HG02884 (cell line): Measurements from ENCODE around the gene TMPRSS11A.

ENCODE experiments used
- ATAC-seq: cut with Tn5 transposase; IDR thresholded peaks from one replicate; pipeline ENCODE4 v1.9.1; 2021; ENCODE audit warnings: mild to moderate bottlenecking, moderate library complexity; ENCODE audit not compliant: unreplicated experiment

TMPRSS11A gene, protein sequence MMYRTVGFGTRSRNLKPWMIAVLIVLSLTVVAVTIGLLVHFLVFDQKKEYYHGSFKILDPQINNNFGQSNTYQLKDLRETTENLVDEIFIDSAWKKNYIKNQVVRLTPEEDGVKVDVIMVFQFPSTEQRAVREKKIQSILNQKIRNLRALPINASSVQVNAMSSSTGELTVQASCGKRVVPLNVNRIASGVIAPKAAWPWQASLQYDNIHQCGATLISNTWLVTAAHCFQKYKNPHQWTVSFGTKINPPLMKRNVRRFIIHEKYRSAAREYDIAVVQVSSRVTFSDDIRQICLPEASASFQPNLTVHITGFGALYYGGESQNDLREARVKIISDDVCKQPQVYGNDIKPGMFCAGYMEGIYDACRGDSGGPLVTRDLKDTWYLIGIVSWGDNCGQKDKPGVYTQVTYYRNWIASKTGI

DNA sequence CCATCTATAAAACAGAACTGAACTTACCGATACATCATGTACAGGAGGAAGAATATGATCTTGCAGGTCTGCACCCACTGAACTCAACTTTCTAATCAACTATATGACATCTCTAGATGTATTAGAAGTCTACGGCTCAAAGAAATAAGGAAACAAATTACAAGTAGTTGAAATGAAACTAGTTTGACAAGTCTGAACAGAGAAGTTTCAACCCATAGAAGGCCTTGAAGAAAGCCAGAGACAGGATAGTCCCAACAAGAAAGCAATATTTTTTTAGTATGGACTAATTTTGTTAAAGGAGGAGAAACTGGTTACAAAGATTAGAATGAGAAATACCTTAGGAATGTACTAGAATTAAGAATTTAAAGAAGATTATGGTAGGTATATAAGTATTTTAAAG, at the start of gene TMPRSS11A:
TSS of gene TMPRSS11A (minus strand) at position 138 of the 400 bp plus-strand sequence. CDS start at position 38, 100 bp downstream.
- no peak for ATAC-seq

DNA sequence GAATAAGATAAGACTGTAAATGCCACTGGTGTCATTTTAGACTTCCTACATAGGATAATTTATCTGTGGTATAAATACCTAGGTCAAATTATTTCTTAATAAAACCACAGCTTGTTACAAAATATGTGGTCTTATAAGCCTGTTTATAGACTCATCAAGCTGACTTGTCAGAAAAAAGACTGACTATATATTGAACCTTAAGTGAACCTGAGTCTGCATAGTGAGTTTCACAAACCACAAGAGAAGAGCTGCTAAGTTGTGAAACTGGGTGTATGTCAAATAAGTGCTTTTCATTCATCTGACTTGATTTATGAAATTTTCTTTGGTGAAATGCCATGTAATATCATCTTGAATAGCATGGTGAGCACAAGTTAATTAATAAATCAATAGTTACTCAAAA, 48.4 kb upstream of the TMPRSS11A start:
- no peak for ATAC-seq

DNA sequence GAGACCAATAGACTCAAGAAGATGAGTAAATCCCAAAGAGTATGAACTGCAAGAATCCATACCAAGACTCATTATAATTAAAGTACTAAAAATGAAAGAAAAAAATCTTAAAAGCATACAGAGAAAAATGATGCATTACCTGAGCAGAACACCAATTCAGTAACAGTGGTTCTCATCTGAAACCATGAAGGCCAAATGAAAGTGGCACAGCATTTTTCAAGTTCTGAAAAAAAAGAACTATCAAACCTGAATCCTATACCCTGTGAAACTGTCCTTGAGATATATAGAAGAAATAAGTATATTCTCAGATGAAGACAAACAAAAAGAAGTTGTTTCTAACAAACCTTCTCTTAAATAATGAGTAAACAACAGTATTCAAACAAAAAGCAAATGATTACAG, 39.6 kb upstream of the TMPRSS11A start:
- ATAC-seq = no peak

DNA sequence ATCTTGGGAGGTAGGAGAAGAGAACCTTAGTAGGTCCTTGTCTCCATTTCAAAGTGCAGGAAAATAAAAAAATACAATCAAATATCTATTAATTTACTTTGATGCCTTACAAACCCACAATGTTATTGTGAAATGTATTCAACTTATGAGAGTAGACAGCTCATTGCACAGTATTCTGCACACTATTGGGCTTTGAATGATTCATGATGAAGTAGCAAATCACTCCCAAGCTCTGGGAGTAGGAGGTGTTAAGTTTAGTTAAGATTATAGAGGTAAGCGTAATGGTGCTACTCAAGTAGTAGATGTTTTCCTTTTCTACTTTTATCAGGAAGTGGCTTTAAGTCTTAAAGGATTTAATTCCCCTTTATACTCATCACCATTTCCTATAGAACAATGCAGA, 32.8 kb upstream of the TMPRSS11A start:
- ATAC-seq = no peak

DNA sequence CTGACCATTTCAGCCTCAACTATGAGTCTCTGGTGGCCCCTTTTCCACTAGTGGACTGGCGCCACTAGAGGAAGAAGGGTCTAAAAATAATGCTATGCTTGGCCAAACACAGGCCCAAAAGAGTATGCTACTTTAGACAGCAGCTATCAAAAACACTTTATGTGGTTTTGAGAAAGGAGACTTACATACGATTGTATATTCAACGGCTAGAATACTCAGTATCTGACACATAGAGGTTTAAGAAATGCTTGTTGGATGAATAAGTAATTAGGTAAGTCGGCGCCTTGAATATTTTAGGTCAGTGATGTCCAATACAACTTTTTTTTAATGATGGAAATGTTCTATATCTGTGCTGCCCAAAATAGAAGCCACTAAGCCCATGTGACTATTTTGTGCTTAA, 25.7 kb upstream of the TMPRSS11A start:
- no peak for ATAC-seq

DNA sequence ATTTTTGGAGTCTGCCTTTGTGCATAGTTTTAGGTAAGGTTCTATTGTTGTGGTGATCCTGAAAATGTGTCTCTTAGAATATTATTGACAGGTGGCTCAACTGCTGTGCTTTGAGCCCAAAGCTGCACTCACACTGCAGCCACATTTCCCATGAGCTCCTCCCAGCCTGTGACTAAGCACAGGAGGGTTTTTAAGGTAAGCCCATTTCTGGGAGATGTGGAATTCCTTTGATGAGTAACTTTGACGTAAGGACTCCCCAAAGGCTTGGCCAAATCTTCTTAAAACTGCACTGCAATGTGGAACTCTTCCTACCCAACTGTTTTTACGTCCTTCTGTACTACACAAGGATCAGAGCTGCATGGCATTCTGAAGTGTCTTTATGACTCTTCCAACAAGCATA, 20.0 kb upstream of the TMPRSS11A start:
- no peak for ATAC-seq

DNA sequence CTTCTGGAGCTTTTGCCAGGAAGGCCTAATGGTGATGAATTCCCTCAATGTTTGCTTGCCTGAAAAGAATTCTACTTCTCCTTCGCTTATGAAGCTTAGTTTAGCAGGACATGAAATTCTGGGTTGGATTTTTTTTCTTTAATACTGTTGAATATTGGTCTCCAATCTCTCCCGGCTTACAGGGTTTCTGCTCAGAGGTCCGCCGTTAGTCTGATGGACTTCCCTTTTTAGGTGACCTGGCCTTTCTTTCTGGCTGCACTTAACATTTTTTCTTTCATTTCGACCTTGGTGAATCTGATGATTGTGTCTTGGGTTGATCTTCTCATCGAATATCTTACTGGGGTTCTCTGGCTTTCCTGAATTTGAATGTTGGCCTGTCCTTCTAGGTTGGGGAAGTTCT, 17.2 kb upstream of the TMPRSS11A start:
- no peak for ATAC-seq

DNA sequence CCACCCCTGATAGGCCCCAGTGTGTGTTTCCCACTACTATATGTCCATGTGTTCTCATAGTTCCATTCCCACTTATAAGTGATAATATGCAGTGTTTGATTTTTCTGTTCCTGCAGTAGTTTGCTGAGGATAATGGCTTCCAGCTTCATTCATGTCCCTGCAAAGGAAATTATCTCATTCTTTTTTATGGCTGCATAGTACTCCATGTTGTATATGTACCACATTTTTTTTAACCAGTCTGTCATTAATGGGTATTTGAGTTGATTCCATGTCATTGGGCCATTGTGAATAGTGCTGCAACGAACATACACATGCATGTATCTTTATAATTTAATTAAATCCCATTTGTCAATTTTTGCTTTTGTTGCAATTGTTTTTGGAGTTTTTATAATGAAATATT, 10.3 kb upstream of the TMPRSS11A start:
- ATAC-seq = no peak

DNA sequence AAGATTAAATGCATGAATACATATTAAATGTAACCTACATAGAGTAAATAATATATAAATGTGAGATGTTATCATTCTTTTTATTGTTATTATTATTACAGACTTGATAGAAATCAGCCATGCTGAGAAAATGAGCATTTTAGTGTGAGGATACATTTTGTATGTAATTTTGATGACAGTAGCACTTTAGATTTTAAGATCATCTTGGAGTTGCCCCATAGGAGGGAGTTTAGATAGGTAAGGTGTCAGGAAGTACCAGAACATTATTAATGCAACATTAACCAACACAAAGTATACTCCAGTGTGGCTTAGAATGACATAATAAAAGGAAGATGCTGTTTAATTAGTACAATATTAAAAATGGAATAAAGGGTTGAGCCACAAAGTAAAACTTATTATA, 8.4 kb downstream of the TMPRSS11A start:
- ATAC-seq = no peak

DNA sequence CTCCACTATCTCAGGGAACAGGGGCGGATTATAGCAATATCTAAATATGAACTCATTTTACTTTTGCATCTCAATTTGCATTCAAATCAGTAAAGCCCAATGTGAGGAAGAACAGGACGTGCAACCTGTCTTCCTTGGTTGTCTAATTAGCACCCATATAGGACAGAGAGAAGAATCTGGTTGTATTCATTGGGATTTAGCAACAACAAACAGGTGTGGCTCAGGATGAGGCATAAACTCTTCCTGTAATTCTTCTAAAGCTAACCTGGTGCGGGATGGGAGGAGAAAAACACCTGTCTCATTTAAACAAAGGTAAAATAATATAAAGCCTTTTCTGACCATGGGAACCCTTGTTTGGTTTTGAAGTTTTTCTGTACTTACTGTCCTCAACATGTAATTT, 22.2 kb downstream of the TMPRSS11A start:
- ATAC-seq = no peak

DNA sequence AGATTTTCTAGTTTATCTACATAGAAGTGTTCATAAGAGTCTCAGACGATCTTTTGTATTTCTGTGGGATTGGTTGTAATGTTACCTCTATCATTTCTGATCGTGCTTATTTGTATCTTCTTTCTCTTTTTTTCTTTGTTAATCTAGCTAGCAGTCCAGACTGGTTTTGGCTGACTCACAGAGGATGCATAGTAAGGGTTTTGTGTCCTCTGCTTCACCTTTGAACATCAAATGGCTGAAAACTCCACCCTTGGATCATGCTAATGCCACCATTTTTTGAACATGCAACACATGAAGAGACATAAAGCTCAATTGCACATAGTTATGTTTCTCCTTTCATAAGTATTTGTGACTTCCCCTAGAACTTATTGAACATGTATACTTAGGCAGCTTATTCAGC, 22.8 kb downstream of the TMPRSS11A start:
- no peak for ATAC-seq

DNA sequence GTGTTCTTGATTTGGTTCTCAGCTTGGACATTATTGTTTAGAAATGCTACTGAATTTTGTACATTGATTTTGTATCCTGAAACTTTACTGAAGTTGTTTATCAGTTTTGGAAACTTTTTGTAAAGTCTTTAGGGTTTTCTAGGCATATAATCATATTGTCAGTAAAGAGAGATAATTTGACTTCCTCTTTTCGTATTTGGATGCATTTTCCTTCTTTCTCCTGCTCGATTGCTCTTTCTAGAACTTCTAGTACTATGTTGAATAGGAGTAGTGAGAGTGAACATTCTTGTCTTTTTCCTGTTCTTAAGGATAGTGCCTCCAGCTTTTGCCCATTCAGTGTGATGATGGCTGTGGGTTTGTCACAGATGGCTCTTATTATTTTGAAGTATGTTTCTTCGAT, 24.1 kb downstream of the TMPRSS11A start:
- ATAC-seq = no peak

DNA sequence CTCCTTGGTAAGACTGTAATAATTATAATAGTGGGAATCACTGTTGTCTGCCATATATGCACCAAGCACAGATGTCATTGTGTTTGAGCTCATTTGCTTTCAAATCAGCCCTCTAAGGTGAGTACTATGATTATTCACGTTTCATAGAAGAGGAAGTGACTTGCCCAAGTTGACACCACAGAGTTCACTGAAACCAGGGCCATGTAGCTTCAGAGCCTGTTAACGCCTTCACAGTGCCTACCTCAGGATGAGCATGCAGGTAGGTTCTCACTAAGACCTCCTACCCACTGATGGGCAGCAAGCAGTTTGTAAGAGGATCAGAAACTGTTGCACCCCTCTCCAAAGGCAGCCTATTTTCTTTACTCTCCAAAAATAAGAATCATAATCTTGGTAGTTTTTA, 27.4 kb downstream of the TMPRSS11A start:
- no peak for ATAC-seq

DNA sequence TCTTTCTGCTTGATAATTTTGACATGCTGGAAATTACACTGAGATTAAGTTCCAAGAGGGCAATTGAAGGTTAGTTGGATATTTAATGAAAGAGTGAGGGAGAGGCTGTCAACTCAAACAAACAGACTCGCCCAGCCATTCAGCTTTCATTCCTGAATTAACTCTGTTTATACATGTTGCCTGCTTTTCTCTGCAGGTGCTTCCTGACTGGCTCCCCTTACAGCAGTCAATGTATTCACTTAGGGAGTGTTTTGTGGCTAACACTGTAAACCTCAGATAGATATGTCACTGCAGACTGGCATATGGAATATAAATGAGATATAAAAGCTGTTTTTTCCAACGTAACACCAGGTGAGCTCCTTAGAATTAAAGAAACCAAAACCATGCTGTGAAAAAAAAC, 28.7 kb downstream of the TMPRSS11A start:
- no peak for ATAC-seq

DNA sequence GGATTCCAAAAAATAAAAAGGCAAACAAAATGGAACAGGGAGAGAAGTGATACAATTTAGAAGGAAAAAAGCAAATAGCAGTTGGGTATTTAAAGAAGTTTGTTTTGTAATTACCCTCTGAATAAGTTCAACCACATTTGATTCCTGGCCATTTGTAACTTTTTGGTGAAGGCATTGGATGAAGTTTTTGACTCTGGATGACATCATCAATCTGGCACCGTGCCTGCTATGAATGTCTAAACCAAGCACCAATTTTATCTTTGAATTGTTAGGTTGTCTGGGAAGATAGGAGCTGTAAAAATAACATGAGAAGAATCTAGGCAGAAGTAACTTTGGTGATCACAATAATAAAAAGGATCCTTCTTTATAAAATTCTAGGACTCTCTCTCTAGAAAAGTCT, 29.5 kb downstream of the TMPRSS11A start:
- ATAC-seq = no peak

DNA sequence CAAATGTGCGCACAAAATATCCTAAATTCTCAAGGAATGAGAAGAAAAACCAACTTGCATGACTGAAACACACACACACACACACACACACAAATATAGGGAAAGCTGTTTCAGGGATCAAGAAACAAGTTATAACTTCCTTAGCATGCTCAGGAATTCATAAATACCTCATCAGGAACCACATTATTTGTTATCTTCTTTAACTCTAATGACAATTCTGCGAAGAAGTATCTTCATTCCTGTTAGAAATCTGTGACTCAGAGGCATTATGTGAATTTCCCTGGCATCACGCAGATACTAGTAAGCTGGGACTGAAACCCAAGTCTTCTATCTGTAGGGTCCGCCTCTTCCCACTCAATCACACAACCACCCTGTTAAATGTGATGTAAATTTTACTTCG, 30.3 kb downstream of the TMPRSS11A start:
- ATAC-seq = no peak

DNA sequence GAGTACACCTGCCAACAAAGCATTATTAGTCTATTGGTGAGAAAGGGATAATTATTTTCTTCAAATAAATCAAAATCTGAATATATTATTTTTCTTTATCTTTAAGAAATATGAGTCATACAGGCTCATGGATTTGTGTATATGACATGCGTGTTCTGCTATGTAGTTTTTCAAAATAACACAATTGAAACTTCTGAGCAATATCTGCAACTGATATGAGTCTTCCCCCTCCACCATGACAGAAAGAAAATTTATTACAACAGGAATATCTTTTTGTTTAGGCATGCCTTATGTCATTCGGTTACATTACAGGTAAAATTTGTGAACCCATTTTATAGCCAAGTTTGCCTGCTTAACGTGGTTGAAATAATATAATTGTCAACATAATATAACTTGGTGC, 32.0 kb downstream of the TMPRSS11A start:
- ATAC-seq = no peak

DNA sequence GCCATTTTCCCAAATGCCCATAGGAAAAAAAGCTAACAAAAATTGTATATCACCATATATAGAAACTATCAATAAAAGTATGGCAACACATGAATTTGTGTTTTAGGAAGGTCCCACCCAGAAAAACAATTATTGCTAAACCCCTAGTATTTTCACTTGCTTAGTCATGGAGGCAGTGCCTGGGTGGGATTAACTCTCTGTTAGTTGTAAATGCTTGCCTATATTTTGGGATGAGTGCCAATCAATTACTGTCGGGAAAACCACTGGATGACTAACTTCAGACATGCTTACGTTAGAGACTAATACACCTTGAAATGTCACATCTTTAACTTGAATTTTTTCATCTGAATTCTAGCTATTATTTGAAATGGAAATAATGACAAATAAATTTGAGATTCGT, 33.9 kb downstream of the TMPRSS11A start:
- no peak for ATAC-seq

DNA sequence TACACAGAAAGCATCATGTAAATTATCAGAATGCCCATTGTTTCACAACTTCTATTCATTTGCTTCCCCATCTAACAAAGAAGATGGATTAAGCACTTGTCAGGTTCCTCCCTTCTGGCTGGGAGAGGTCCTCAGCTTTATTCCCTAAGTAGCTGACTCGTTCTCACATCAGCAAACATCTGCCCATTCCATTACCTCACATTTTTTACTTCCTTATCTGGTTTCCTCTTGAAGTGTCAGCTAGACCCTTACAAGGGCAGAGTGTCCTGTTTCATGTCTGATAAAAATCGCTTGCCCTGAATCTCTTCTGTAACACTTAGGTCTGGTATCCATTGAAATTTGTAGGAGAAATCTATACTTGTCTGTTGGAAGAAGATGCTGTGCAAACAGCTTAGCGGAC, 34.7 kb downstream of the TMPRSS11A start:
- ATAC-seq = no peak

DNA sequence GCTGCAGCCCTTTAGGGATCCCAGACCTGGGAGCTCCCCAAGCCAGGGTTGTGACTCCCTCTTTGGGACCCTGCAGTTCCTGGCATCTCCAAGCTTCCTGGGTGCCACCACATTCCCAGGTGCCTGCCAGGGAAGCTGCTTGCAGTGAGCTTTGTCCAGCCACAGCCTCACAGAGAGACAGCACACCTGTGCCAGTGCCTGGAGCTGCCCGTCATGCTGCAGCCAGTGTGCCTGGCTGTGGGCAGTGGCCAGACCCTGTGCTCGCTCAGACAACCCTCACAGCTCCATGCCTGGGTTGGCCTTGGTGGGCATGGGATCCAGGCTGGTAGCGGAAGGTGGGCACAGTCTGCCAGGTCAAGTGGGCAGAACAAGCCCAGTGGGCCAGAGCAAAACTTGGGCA, 36.0 kb downstream of the TMPRSS11A start:
- no peak for ATAC-seq

DNA sequence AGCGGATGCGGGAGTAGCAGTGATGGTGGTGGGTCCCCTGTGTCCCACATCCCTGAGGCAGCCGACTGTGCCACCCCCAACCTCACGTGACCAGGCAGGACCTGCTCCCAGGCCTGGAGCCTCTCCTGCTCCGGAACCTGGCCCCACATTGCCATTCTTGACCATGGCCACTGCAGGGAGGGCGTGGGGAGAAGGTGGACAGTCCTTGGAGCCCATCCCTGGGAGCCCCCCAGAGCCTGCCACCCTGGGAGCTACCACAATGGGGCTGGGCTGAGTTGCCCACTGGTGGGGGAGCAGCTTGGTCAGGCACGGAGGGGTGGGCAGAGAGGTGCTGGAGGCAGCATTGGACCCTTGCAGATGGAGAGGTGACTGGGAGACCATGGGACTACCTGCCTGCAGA, 36.8 kb downstream of the TMPRSS11A start:
- ATAC-seq = no peak

DNA sequence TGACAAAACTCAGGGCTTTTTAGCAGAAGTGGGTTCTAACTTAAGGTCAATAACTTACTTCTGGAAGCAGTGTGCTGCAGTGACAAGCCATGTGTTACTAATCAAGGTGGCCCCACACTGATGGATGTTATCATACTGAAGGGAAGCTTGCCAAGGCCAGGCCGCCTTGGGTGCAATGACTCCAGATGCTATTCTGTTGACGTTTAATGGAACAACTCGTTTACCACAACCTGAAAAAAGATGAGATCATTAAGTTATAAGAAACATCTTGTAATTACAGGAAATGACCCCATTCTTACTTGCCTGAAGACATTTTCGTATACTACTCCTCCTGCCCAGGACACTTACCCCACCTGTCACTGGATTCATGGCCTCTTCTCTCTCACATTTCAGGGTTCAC, 40.6 kb downstream of the TMPRSS11A start:
- no peak for ATAC-seq

DNA sequence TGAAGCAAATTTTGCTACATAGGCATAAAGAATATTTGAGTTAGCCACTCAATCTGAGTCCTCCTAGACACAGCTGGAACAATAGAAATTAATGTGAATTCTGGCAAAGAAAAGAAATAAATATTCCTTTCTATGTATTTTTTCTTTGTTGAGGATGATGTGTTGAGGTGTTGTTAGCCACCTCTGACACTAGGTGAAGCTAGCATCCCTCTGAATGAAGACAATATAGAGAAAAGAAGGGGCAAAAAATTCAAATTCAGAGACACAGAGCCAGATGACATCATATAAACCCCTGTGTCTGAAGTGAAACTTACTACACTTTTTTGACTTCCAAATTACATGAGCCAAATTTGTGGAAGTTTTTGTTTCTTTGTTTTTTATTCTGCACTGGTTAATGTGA, 44.9 kb downstream of the TMPRSS11A start:
- ATAC-seq = no peak
